GM12891 (cell line): Measurements from ENCODE around the gene PDE3A.

Source experiments
- POLR2A ChIP-seq: IDR thresholded peaks from 2 replicates; pipeline ENCODE4 v1.6.1; 2011; ENCODE audit warnings: low read depth, low read length, control low read depth
- POLR2AphosphoS5 ChIP-seq: IDR thresholded peaks from 2 replicates; pipeline ENCODE4 v1.6.1; 2011; ENCODE audit warnings: low read depth, low read length, control low read depth
- POU2F2 ChIP-seq: IDR thresholded peaks from 2 replicates; pipeline ENCODE4 v1.6.1; 2011; ENCODE audit warnings: low read depth, mild to moderate bottlenecking, control low read depth, low read length, moderate library complexity
- SPI1 ChIP-seq: IDR thresholded peaks from 2 replicates; pipeline ENCODE4 v1.6.1; 2011; ENCODE audit warnings: low read depth, low read length, control low read depth

DNA sequence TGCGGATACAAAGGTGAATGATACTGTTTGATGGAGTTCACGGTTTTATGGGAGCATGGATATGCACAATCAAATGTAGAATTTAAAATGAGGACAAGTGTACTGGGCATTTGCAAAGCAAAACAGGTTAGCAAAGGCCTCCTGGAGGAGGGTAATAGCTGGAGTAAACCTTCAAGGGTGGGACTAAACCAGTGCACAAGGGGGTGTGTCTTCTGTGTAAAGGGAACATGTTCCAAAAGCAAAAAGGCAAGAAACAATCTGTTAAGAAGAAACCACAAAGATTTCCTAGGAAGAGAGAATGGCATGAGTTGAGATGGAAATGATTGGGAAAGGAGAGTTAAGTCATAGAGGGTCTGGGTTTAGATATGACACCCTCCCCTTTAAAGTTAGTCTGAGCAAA, 217.6 kb downstream of the PDE3A start:
- TF ChIP-seq POU2F2 (no peak), POLR2A (no peak), POLR2AphosphoS5 (no peak), SPI1 (no peak)
